HG03139 (cell line): ENCODE results near the gene CYP2R1.

Source experiments
- ATAC-seq: cut with Tn5 transposase; IDR thresholded peaks from one replicate; pipeline ENCODE4 v1.9.1; 2021; ENCODE audit not compliant: unreplicated experiment

CYP2R1 gene

DNA sequence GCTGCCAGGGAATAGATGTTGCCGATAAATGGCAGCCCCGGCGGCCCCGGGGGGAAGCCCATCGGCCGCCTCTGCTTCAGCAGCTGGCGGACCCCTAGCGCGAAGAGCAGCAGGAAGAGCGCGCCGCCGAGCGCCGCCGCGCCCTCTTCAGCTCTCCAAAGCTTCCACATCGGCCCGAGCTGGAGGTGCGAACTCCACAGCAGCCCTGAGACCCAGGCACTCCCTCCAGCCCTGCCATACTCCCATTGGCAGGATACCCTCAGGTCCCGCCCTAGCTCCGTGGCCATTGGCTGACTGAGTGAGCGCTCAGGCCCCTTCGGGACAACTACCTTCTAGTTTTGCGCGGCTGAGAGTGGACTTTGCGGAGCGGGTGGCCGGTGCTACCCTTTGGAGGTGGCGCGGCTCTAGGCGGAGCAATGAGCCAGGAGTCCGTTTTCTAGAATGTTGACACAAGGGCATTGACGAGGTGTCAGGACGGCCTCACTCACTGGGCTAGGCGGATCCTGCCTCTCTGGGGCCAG lies at the start of gene CYP2R1:
Gene CYP2R1, minus strand, starts transcription at position 196 of the 521 bp plus-strand sequence. Its CDS starts 26 bp downstream, at position 170.
- ATAC-seq, result peak; percentile 96

DNA sequence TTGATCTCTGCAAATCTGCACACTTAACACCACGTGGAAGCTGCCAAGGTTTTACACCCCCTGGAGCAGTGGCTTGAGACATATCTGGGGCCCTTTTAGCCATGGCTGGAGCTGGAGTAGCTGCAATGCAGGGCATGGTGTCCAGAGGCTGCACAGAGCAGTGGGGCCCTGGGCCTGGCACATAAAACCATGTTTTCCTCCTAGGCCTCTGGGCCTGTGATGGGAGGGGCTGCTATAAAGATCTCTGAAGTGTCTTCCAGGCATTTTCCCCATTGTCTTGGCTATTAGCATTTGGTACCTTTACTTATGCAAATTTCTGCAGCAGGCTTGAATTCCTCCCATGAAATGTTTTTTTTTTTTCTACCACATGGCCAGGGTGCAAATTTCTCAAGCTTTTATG lies 46.9 kb upstream of the CYP2R1 start:
- no peak for ATAC-seq

DNA sequence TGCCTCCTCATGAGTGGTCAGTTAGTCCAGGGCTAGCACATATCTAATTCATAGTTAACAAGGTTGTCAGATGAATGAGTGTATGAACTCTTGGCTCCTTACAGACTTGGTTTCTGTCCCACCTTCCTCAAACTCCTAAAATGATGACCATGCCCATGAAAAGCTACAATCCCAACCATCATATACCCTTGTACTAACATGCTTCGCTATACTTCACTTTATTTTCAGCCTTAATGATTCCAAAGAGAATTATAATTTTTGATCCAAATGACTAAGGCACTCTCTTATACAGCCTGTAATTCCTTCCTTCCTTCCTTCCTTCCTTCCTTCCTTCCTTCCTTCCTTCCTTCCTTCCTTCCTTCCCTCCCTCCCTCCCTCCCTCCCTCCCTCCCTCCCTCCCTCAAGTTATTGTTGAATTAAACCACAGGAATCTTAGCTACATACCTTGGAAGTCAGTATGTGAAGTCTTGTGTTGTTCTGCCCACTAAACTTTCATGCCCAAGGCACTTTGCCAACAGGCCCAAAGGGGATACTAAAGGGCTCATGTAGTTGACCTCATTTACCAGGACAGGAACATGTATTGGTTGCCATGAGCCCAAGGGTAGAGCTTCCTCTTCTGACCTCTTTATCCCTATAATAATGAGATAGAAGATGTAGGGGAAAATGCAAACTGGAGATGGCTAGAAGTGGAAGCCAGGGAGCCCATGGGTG lies 42.8 kb upstream of the CYP2R1 start:
- no peak for ATAC-seq

- ATAC-seq, result no peak
Observed at GRCh38 chr11:14932447-14932846, 40.4 kb upstream of the CYP2R1 start.

- no peak for ATAC-seq
Observed at GRCh38 chr11:14930369-14930768, 38.3 kb upstream of the CYP2R1 start.

GRCh38 chr11:14927146-14927545 lies 35.1 kb upstream of the CYP2R1 start:
- ATAC-seq, result no peak

- no peak for ATAC-seq
Observed at GRCh38 chr11:14924318-14924717, 32.3 kb upstream of the CYP2R1 start.

DNA sequence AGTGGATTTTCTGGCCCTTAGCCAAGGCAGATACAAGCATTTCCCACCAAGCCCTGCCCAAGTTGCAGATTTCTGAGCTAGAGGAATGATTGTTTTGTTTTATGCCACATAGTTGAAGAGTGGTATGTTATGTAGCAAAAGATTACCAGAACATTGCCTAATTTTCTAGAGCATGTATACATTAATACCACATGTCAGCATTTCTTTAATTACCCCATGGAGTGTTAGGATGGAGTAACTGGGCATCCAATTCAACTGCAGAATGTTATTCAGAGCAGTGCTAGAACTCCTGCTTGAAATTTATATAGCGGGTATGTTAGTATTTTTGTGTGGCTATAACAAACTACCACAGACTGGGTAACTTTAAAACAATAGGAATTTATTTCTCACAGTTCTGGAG lies 24.4 kb upstream of the CYP2R1 start:
- no peak for ATAC-seq

DNA sequence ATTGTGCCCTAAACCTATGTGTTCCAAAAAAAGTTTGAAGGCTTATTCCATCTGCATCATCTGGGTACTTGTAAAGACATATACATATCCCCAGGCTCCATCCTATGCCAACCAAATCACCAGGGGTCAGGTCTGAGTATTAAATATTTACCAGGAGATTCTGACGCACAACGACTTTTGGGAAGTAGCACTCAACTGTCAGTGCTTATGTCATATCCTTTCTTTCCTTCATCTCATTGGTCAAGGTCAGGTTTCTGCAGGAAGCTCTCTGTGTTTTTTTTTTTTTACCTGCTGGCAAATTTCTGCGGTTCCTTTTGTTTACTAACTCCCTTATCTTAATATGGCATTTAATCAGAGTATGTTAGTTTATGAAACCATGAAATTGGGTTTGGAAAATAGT lies 22.5 kb upstream of the CYP2R1 start:
- ATAC-seq, result no peak

DNA sequence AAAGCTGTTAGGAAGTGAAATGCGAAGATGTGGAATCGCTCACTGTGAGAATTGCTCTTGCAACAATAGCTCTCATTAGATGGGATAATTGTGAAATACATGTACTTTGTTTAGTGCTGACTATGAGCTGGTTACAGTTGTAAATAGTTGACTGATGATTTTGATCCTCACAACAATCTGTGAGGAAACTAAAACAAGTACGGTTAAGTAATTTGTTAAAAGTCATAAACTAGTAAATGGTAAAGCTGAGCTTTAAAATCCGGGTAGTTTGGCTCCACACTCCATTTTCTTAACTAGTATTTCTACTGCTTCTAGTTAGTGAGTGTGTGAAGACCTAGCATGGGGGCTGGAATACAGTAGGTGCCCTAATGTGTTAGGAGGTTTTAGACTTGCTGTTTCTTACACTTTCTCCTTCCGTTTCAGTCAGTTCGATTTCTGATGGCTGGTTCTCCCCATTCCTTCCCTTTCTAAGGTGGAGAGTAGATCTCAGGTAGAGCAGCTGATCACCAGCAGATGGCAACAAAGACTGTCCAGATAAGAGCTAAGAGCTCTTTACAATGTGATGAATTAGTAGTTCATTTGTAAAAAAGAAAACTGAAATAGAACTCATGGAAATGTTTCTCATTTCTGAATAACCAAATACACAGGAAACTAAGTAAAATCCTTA lies 16.3 kb upstream of the CYP2R1 start:
- no peak for ATAC-seq

DNA sequence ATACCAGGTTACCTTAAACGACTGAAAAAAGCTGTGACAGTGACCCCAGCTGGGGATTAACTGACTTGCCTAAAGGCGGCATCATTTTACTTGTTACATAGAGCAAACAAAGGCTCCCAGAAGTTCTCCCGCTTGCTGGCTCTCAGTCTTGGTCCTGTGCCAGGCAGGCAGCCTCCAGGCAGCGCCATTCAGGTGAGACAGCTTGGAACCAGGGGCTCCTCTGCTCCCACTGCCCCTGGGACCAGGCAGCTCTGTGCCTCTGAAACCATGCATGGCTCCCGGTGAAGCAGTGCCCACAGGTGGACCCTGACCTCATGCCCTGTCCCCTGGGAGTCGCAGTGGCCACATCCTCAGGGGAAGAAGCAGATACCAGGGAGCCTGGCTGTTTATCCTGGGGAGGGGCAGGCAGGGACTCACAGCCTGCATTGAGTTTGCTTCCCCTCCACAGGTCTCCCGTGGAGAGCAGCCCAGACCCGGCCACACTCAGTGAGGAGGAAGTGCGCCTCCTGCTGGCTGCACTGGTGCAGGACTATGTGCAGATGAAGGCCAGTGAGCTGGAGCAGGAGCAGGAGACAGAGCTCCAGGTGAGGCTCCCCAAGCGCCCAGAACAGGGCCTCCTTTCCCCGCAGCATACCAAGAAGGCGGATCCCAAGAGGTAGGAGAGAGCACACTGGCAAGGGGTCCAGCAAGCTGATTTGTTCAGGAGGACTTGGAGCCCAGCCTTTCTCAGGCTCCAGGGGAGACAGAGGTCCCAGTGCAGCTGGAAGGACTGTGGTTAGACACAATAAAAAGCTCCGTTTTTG lies 15.6 kb upstream of the CYP2R1 start:
- peak; percentile 42 for ATAC-seq

DNA sequence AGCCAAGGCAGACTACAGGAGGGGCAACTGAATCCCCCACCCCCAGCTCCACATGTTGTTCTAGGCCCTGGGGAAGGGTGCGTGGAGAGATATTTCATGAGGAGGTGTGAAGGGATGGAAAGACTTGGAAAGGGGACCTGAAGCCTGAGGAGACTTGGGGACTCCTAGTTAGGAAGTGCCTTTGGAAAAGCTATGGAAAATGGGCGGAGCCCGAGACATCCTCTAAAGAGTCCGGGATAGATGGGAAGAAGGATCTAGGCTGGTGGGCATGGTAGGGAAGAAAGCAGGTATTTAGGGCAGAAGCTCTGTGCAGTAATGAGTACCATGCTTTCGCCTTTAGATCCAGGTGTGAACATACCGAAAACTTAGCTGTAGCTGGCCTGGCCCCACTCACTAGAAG lies 15.0 kb upstream of the CYP2R1 start:
- ATAC-seq, result no peak

DNA sequence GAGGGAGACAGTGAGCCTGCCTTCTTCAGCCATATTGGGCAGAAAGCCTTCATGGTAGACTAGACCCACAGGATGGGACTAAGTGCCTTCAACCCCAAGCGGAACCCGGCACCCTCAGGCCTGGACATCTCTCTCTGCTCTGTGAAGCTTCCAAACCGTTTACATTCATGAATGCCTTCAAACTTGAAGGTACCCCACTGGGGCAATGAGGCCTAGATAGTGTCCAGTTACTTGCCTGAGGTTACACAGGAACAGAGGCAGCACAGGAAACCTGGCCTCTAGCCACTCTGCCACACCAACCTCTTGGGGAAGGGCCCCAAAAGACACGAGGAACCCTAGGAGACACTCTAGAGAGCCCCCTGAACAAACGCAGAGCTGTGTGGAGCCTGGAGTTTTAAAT lies 14.5 kb upstream of the CYP2R1 start:
- ATAC-seq, result no peak

DNA sequence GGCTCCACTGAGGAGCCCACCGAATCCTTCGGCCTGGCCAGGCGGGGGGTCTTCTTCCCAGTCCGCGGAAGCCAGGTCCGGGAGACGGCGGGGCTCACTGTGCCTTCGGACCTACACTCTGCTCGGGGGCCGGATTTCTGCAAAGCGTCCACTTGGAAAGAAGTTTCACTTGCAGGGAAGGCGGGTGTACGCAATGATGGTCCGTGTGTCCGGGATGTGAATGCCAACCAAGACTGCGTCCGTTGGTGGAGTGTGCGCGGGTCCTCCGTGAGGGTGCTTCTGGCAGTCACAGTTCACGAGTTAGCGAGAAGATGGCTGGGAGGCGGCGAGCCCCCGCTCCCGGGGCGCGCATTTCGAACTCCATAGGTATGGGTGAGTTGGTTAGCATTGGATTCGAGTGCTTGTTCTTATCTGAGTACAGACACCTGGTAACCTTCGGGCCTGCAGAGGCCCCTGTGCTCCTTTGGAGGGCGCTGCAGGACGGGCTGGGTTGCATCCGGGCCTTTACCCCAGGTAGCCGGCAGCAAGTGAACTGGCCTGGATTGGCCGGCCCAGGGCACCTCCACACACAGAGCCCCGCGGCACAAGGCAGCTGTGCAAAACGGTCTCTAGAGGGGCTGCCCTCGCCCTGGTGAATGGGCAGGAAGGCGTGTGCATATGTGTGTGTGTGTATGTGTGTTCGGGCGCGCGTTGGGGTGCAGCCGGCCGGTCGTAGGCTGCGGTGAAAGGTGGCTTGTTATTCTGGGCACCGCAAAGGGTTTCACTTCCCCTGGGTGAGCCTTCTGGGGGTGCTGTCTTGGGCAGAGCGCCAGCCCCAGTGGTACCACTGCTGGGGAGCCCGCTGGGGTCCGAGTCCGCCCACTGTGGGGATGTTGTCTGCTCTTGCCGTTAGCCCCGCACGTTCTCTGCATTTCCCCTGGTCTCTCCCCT lies 13.3 kb upstream of the CYP2R1 start:
- peak; percentile 59 for ATAC-seq

- peak; percentile 34 for ATAC-seq
Observed at GRCh38 chr11:14904745-14905103, 12.7 kb upstream of the CYP2R1 start.

DNA sequence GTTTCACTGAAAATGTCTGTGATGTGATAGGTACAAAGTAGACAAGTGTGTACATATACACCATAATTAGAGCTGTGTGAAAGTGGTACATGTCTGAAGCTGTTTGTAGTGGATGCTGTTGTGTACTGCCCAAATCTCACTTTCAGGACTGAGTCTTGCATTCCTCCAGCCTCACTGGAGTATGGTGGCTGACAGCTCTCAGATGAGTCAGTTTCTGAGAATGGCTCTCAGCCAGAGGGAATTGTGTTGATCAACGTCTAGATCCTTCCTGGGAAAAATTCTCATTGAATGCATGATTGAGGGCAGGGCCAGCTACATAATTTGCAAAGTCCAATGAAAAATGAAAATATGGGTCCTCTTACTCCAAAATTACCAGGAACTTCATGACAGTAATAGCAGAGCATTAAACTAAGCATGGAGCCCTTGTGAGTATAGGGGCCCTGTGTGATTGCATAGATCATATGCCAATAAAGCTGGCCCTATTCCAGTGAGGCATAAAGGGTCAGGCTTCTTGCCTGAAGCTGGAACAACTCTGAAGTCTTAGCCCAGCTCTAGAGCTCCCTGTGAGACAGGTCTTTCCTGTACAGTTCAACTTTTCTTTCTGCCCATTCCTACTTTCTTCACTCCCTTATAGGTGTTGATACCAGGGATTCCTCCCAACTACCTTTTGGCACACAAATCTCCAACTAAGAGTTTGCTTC lies 10.8 kb upstream of the CYP2R1 start:
- ATAC-seq, result no peak

DNA sequence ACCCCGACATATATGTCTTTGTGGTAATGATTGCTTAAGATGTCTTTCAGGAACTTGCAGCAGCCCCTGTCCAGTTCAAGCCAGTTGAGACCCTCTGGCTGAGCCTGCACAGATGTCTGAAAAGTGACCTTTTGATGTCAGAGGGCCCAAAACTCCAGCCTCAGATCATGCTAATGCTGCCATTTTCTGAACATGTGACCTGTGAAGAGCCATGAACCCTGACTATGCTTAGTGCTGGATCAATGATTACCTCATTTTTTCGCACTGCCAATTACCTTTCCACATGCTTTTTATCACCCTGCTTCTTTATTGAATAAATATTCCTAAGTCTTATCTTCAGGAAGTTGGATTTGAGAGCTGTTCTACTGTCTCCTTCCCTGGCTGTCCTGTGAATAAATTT lies 6.9 kb upstream of the CYP2R1 start:
- no peak for ATAC-seq

DNA sequence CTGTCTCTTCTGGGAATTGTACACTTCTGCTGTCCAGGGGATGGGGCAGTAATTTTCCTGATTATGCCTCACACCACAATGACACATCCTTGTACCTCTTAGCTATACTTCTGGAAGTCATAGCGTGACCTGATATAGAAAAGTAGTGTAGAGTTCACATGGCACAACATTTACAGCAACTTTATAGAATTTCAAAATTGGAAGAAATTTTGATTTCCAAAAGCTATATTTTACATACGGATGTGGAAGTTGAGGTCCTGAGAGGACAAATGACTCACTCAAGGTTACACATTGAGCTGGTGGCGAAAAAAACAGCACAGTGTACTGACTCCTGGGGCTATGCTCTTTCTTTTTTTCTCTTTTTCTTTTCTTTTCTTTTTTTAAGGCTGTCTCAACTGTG lies 6.3 kb upstream of the CYP2R1 start:
- no peak for ATAC-seq

DNA sequence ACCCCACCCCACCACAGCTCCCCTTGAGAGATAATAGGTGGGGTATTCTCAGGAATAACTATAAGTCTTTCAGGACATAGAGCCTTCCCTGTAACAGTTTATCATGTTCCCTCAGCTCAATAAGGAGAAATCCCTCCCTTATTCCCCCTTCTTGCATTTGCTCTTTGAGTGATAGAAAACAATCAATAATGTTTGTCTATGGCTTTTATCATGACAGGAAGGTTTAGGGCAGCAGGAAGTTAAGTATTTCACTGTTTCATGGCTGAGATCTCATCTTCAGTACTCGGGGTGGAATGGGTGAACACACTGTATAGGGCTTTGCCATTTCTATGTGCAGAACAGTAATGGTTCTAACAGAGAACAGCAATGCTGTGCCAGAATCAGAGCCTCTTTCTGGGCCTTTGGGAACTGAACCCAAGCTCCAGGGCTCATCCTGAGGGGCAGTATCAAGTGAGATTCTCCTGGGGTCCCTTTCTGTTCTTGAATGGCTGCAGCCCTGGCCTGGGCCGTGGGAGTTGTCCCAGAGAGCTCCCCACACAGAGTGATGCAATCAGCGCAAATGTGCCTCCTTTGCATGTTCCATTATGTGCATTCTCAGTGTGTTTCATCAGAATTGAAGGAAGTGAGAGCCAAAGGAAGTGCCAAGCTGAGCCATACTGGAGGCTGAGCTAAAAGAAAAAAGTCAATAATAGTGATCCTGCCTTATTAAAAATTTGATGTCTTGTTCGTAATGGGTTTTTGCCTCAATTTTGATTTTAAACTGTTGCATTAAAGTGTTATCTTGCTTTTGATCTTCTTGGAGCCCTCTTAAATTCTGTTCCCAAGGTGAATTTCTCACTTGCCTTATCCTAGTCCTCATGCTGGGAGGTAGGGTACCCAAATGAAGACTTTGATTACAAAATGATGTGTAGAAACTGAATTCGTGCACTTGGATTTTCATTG lies 2.9 kb upstream of the CYP2R1 start:
- ATAC-seq, result no peak
